Measurements from ENCODE around the gene CYP2W1.
"Not testable (repeated sequence)": the region's sequence is repeated elsewhere in the genome, so short reads cannot be mapped to it uniquely, and the experiment has no call there.

Gene CYP2W1

DNA sequence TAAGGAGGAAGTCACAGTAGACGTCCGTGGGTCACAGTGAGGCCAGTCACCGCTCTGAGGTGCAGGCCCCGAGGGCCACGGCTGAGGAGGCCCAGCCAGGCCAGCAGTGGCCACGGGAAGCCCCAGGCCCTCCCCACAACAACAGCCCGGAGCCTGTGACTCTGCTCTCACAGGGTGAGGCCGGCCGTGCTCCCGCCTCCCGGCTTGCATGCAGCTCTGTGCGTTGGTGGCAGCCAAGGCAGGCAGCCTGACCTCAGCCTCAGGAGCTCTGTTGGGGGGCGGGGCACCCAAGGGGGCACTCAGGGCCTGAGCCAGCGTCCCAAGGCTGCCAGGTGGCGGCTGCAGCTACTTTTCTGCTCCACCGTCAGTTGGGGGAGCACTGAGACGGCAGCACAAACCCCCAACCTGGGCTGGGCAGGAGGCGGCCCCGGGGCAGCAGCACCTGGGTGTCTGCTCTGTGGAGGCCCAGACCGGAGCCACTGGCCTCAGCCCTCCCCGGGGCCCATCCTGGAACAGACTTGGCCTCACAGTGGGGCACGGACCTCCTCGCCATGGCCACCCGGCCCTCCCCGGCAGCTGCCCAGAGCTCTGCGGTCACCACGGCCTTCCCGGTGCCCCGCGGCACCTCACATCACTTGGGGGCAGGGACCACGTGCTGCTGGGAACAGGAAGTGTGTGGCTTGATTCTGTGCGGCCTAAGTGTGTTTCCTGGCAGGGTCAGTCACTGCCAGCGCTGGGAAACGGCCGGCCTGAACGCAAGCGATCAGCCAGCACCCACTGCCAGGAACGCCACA is 13.3 kb downstream of the CYP2W1 start:
- no peaks in the 10 kb centered on the region for H3K36me3 ChIP-seq (ENCODE audit: insufficient read depth, low read length)
- H3K9me3 ChIP-seq (ENCODE audit: low read depth, low read length) = no peaks in the 10 kb centered on the region
- TF ChIP-seq EZH2 (IDR thresholded peaks at IDR 0.05) (no peak), POLR2AphosphoS5 (IDR thresholded peaks at IDR 0.05; ENCODE audit: borderline replicate concordance, low read depth, low read length) (no peak), FOXP2 (optimal IDR thresholded peaks at IDR 0.05; ENCODE audit: control extremely low read depth, extremely low read length, insufficient read depth) (no peak)
- H3K4me3 ChIP-seq = no peak overlapping the region
- no peak overlapping the region for H3K9ac ChIP-seq (ENCODE audit: insufficient read length)
- no peak overlapping the region for H3K27ac ChIP-seq
- DNase-seq (ENCODE audit: low read depth, low spot score) = no peak

DNA sequence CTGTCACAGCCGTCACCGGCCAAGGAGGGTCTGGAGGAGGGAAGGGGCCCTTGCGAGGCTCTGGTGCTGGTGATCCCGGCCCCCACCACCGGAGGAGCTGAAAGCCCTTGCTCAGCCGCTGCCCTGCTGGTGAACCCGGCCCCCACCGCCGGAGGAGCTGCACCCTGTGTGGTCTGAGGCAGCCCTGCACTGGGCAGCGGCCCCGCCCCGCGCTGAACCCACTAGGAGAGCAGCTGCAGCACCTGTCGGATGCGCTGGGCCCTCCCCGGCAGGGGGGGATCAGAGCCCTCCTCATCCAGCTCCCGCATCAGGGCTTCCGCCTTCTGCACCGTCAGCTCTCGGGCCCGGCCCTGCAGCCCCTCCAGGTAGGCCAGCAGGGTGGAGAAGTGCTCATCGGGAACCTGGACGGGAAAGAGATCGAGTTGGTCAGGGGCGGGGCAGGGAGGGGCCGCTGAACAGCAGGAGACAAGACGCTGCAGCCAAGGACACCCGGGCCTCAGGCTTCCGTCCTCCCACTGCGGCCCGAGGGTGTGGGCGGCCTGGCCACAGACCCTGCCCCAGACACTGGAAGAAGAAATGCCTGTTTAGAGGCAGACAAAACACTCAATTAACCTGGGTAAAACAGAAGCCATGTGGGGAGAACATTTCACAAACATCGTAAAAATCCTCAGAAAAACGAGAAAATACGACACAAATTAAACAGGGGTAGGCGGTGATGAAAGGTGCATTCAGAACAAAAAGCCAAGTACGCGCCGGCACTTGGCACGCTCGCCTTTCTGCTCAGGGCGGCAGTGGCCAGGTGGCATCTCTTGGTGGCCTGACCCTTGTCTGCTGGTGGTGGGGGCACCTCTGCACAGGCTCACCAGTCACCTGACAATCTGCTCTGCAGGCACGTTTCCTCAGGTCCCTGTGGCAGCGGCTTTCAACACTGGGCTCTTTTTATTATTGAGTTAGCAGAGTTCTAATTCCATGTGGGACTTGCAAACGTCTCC is 14.7 kb downstream of the CYP2W1 start:
- Histone ChIP-seq H3K9ac (ENCODE audit: insufficient read length) (no peak overlapping the region), H3K27ac (0 out of 2 replicates have a peak overlapping the region, but pooled peaks have one; percentile 19), H3K4me3 (no peak overlapping the region), H3K36me3 (ENCODE audit: insufficient read depth, low read length) (no peaks in the 10 kb centered on the region), H3K9me3 (ENCODE audit: low read depth, low read length) (no peaks in the 10 kb centered on the region)
- DNase-seq (ENCODE audit: low read depth, low spot score) = no peak
- no peak for TF ChIP-seq POLR2AphosphoS5 (IDR thresholded peaks at IDR 0.05; ENCODE audit: borderline replicate concordance, low read depth, low read length)
- no peak for TF ChIP-seq FOXP2 (optimal IDR thresholded peaks at IDR 0.05; ENCODE audit: control extremely low read depth, extremely low read length, insufficient read depth)
- TF ChIP-seq EZH2 (IDR thresholded peaks at IDR 0.05) = no peak

DNA sequence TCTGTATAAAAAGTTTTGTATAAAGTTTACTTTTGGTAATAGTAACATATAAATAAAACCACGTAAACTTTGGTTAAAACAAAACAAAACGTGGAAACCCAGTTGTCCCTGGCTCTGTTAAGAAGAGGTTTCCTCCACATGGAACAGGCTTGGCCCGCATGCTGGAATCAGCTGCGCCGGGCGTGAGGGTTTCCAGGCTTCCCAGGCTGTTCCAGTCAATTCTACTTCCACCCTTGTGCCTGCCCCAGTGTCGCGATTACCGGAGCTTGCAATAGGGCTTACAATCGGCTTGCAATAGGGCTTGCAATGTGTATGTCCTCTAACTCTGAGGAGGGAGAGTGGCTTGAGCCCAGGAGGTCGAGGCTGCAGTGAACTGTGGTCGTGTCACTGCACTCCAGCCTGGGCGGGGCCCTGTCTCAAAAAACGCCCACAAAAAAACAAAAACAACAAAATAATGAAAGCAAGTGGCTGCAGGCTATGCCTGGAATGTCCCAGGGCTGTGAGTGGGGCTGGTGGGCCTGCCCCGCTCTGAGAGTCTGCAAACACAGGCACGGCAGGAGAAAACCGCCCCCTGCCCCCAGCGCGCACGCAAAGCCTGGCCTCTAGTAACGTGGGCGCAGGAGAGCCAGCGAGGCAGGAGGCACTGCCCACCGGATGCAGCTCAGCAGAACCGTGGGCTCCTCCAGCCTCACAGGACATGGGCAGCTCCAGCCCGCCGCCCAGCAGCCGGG is 16.3 kb downstream of the CYP2W1 start:
- Histone ChIP-seq H3K9me3 (ENCODE audit: low read depth, low read length) (no peaks in the 10 kb centered on the region), H3K4me3 (no peak overlapping the region), H3K27ac (peak overlapping the region; percentile 64), H3K36me3 (ENCODE audit: insufficient read depth, low read length) (no peaks in the 10 kb centered on the region), H3K9ac (ENCODE audit: insufficient read length) (no peak overlapping the region)
- DNase-seq (ENCODE audit: low read depth, low spot score) = no peak
- TF ChIP-seq FOXP2 (optimal IDR thresholded peaks at IDR 0.05; ENCODE audit: control extremely low read depth, extremely low read length, insufficient read depth) (no peak), EZH2 (IDR thresholded peaks at IDR 0.05) (no peak), POLR2AphosphoS5 (IDR thresholded peaks at IDR 0.05; ENCODE audit: borderline replicate concordance, low read depth, low read length) (no peak)

DNA sequence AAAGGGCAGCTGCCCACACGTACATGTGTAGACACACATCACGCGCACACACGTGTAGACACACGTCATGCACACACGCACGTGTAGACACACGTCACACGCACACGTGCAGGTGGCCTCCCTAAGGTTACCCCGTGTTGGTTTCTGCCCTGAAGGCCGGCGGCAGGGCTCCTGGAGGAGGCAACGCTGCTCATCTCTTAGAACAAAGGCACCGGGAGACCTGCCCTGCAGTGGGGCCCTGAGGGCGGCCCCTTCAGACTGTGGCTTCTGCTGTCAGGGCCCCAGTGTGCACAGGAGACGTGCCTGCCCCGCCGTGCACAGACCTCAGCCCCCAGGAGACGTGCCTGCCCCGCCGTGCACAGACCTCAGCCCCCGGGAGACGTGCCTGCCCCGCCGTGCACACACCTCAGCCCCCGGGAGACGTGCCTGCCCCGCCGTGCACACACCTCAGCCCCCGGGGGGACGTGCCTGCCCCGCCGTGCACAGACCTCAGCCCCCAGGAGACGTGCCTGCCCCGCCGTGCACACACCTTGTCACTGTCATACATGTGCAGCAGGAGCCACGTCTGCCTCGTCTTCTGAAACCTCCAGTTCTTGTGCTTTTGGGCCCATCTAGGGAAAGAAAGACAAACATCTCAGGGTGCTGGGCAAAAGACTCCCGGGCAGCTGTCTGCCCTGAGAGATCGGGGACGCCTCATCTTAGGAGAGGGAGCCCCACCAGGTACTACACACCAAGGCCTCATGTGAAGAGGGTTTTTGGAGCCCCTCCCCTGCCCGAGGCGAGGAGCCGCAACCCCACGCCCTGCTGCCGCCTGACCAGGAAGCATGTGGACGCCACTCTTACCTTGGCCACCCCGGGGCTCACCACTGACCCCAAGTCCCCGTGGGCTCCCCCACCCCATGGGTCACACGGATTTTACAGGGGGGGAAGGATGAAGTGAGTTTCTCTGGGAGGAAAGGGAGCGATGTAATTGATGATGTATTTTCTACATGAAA is 17.3 kb downstream of the CYP2W1 start:
- H3K36me3 ChIP-seq (ENCODE audit: insufficient read depth, low read length) = no peaks in the 10 kb centered on the region
- no peak for DNase-seq (ENCODE audit: low read depth, low spot score)
- H3K4me3 ChIP-seq = no peak overlapping the region
- TF ChIP-seq FOXP2 (optimal IDR thresholded peaks at IDR 0.05; ENCODE audit: control extremely low read depth, extremely low read length, insufficient read depth) = no peak
- no peak for TF ChIP-seq EZH2 (IDR thresholded peaks at IDR 0.05)
- no peak for TF ChIP-seq POLR2AphosphoS5 (IDR thresholded peaks at IDR 0.05; ENCODE audit: borderline replicate concordance, low read depth, low read length)
- H3K27ac ChIP-seq = no peak overlapping the region
- H3K9me3 ChIP-seq (ENCODE audit: low read depth, low read length) = no peaks in the 10 kb centered on the region
- no peak overlapping the region for H3K9ac ChIP-seq (ENCODE audit: insufficient read length)

DNA sequence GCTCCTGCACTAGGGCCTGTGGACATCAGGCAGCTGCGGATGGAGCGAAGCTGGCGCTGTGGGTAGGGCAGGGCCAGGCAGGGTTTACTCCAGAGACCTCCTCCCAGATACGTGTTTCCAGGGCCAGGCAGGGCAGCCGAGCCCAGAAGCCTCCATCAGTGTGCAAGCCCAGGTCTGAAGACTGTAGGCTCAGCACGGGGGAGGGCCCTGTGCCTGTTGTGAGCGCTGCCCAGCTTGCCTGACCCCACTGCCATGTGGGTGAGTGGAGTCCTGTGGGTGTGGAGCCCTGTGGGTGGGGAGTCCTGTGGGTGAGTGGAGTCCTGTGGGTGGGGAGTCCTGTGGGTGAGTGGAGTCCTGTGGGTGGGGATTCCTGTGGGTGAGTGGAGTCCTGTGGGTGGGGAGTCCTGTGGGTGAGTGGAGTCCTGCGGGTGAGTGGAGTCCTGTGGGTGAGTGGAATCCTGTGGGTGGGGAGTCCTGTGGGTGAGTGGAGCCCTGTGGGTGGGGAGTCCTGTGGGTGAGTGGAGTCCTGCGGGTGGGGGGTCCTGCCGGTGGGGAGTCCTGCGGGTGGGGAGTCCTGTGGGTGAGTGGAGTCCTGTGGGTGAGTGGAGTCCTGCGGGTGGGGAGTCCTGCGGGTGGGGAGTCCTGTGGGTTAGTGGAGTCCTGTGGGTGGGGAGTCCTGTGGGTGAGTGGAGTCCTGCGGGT is 18.2 kb downstream of the CYP2W1 start:
- not testable (repeated sequence) for H3K9ac ChIP-seq (ENCODE audit: insufficient read length); H3K36me3 ChIP-seq (ENCODE audit: insufficient read depth, low read length); H3K4me3 ChIP-seq; H3K27ac ChIP-seq; H3K9me3 ChIP-seq (ENCODE audit: low read depth, low read length); DNase-seq (ENCODE audit: low read depth, low spot score)

DNA sequence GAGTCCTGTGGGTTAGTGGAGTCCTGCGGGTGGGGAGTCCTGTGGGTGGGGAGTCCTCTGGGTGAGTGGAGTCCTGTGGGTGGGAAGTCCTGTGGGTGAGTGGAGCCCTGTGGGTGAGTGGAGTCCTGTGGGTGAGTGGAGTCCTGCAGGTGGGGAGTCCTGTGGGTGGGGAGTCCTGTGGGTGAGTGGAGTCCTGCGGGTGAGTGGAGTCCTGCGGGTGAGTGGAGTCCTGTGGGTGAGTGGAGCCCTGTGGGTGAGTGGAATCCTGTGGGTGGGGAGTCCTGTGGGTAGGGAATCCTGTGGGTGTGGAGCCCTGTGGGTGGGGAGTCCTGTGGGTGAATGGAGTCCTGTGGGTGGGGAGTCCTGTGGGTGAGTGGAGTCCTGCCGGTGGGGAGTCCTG is 19.0 kb downstream of the CYP2W1 start:
- not testable (repeated sequence) for H3K27ac ChIP-seq; H3K36me3 ChIP-seq (ENCODE audit: insufficient read depth, low read length); H3K9me3 ChIP-seq (ENCODE audit: low read depth, low read length); H3K4me3 ChIP-seq; DNase-seq (ENCODE audit: low read depth, low spot score); H3K9ac ChIP-seq (ENCODE audit: insufficient read length)

DNA sequence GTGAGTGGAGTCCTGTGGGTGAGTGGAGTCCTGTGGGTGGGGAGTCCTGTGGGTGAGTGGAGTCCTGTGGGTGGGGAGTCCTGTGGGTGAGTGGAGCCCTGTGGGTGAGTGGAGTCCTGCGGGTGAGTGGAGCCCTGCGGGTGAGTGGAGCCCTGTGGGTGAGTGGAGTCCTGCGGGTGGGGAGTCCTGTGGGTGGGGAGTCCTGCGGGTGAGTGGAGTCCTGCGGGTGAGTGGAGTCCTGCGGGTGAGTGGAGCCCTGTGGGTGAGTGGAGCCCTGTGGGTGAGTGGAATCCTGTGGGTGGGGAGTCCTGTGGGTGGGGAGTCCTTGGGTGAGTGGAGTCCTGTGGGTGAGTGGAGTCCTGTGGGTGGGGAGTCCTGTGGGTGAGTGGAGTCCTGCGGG is 19.5 kb downstream of the CYP2W1 start:
- not testable (repeated sequence) for DNase-seq (ENCODE audit: low read depth, low spot score); H3K36me3 ChIP-seq (ENCODE audit: insufficient read depth, low read length); H3K9ac ChIP-seq (ENCODE audit: insufficient read length); H3K9me3 ChIP-seq (ENCODE audit: low read depth, low read length); H3K27ac ChIP-seq; H3K4me3 ChIP-seq

Measured in SK-N-MC (cell line).